NCI-H345 (cell line): Measurements from ENCODE around the gene MCM6.
"Not testable (repeated sequence)": the region's sequence is repeated elsewhere in the genome, so short reads cannot be mapped to it uniquely, and the experiment has no call there.

Experiments
- DNase-seq: peaks from one replicate; lab custom pipeline; 2025; lab: John Stamatoyannopoulos, UW

MCM6 gene

GRCh38 chr2:135876066-135876711 lies at the start of gene MCM6:
Gene MCM6 (minus strand): TSS chr2:135876443. CDS start chr2:135876365, 78 bp downstream.
- peak; percentile 99 for DNase-seq

DNA sequence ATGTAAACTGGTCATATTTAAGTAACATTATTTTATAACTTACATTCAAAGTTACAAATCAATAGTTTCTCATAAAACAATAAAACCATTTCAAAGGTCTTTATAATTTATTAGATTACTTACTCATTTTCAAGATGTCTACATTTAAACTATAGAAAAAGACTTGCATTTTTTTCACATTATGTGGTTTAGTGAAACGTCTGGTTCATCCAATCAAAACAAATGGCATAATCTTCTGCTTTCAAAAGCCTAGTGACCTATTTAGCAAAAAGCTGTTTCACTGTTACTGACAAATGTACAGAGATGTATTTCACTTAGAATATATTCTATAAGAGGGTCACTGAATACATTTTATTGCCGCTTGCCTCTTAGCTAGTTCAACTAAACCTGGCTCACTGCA lies 49.3 kb upstream of the MCM6 start:
- no peak for DNase-seq

GRCh38 chr2:135916207-135916606 lies 40.0 kb upstream of the MCM6 start:
- DNase-seq: peak; percentile 50

DNA sequence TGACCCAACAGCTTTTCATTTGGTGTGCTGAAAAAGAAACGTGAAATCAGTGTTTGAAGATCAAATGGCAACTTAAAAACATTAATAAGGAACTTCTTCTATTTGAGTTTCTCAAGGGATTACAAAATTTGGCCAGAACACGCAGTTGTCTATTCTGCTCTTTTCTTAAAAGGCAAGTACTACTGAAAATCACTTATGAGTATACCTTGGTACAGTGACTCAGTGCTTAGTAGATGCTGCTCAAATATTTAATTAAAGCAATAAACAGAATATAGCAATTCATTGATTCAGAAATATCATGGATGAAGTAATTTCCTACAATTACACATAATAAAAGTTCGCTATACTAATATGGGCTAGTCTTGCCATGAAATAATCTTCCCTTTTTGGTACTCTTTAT lies 38.2 kb upstream of the MCM6 start:
- no peak for DNase-seq

GRCh38 chr2:135913727-135914365 lies 37.6 kb upstream of the MCM6 start:
- peak; percentile 44 for DNase-seq

DNA sequence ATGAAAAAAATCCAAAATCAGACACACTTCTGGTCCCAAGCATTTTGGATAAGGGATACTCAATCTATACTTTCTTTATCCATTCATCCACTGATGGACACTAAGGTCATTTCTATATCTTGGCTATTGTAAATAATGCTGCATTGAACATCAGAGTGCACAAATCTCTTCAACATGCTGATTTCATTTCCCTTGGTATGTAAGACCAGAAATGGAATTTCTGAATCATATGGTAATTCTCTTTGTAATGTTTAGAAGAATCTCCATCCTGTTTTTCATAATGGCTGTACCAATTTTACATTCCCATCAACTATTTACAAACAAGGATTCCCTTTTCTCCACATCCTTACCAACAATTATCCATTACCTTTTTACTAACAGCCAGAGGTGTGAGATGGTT lies 33.7 kb upstream of the MCM6 start:
- DNase-seq: no peak

- DNase-seq: no peak
Measured at GRCh38 chr2:135905679-135906078, 29.4 kb upstream of the MCM6 start.

DNA sequence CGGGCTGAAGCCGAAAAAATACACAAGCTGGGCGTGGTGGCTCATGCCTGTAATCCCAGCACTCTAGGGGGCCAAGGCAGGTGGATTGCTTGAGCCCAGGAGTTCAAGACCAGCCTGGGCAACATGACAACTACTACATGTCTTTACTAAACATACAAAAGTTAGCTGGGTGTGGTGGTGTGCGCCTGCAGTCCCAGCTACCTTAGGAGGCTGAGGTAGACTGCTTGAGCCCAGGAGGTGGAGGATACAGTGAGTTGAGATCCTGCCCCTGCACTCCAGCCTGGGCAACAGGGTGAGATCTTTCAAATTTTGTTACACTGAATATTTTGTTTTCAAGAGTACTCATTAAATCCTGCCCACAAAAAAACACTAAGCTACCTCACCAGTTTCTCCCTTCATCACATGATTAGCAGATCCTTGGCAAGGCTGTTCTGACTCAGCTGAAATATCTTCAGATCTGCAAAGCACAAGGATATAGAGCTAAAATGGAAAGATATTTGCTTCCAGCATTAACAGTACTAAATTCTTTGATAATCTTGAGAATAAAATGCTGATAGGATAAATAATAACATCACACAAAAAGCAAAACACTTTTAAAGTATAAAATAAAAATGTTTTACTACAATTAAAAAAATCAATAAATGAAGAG lies 28.2 kb upstream of the MCM6 start:
- no peak for DNase-seq

DNA sequence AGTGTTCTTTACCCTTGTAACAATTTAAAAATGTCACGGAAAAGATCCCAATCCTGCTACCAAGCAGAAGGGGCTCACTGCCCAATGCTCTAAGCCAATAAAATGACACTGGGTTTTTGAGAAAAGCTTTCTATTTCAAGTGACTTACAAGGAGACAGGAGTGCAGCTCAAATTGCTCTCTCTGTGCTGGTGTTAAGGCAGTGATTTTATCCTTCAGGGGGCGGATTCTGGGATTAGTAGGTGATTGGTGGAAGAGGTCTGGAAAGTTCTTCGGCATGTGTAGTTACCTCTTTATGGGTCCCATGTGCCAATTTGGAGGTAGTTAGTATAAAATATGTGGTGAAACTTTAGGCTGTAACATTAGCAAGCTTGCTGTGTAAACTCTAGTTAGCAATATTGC lies 27.4 kb upstream of the MCM6 start:
- DNase-seq: no peak

- DNase-seq: no peak
Measured at GRCh38 chr2:135899567-135899966, 23.3 kb upstream of the MCM6 start.

DNA sequence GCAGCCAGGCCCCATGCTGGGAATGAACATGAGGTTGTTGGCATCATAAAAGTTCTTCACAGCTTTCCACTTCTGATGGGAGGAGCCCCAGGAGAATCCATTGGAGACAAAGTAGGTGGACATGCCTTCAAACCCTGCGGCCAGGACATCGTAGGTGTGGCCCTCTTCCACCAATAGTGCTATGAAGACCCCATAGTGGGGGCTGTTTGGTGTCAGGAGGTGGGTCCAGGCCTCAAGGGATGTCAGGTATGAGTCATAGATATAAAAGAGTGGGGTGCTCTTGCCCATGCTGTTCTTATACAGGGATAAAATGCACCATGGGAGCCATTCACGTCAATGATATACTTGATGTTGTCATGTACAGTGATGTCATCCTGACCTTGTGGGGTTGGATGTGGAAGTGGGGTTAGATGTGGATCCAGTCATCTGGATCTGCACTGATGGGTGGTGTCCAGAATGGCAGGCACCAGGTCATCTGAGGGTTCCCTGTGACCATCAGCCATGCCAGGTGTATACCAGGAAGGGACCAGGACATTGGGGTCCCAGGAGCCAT lies 22.1 kb upstream of the MCM6 start:
- DNase-seq: no peak

- DNase-seq: no peak
Measured at GRCh38 chr2:135894930-135895329, 18.7 kb upstream of the MCM6 start.

GRCh38 chr2:135893374-135893794 lies 17.1 kb upstream of the MCM6 start:
- DNase-seq: no peak

DNA sequence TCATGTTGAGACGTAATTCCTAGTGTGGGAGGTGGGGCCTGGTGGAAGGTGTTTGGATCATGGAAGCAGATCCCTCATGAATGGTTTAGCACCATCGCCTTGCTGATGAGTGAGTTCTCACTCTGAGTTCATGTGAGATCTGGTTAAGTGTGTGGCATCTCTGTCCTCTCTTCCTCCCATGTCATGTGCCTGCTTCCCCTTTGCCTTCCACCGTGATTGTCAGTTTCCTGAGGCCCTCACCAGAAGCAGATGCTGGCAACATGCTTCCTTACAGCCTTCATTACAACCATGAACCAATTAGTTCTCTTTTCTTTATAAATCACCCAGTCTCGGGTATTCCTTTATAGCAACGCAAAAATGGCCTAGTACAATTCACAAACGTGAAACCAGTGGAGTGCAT lies 14.6 kb upstream of the MCM6 start:
- no peak for DNase-seq

DNA sequence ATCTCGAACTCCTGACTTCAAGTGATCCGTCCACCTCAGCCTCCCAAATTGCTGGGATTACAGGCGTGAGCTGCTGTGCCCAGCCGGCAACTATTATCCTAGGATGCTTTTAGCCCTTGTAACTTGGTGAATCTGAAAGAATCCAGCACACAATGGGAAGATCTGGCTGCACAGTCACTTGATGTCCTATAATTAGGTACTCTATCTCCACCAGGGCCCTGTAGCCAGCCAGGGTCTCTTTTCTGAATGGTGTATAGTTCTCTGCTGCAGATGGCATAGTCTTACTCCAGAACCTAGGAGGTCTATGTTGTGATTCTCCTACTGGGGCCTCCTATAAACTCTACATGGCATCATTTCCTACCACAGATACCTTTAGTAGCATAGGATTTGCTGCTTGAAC lies 13.9 kb upstream of the MCM6 start:
- no peak for DNase-seq

- DNase-seq: not testable (repeated sequence)
Measured at GRCh38 chr2:135888587-135888986, 12.3 kb upstream of the MCM6 start.

DNA sequence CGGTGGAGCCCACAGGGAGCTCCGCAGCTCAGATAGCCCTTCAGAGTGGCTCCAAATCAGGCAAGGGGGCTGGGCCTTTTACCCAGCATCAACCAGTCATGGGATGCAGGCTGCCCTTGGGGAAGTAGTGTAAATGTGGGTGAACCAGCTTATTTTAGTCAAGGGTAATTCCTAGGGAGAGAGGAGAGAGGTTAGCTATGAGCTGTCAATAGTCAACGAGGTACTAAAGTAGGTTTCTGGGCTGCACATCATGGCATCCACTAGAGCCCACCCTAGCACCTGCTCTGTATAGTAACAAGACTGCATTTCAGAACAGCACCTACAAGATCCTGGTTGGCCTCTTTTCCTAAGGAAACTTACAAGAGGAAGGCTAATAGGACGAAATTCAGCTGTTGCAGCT lies 9.5 kb upstream of the MCM6 start:
- DNase-seq: no peak

GRCh38 chr2:135882415-135882814 lies 6.2 kb upstream of the MCM6 start:
- no peak for DNase-seq

GRCh38 chr2:135876770-135877169 lies 527 bp upstream of the MCM6 start:
- not testable (repeated sequence) for DNase-seq

GRCh38 chr2:135875491-135876065 lies 665 bp downstream of the MCM6 start:
- peak; percentile 34 for DNase-seq

- no peak for DNase-seq
Measured at GRCh38 chr2:135874777-135875365, 1.4 kb downstream of the MCM6 start.

DNA sequence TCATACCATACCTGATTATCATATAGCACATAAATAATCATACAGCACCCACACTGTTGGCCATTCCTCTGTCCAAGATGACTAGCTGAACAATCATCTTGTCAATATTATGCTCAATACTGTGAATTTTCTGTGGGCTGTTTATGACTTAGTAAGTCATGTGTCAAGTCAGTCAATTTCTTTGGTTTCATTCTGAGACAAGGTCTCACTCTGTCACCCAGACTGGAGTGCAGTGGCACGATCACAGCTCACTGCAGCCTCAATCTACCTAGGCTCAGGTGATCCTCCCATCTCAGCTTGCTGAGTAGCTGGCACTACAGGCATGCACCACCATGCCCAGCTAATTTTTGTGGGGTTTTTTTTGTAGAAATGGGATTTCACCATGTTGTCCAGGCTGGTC lies 5.7 kb downstream of the MCM6 start:
- no peak for DNase-seq
